ENCODE data around the gene SLC44A1. TPM values are rescaled to one million over a fixed set of nuclear protein-coding genes. Genes with fewer than 3 reads are reported as not detected.
"Not testable (repeated sequence)": the region's sequence is repeated elsewhere in the genome, so short reads cannot be mapped to it uniquely, and the experiment has no call there.

Gene SLC44A1
- total RNA-seq, 1 donor from 2014 or later: 22.6 TPM

- intact Hi-C loops (cut with DNase I): no loop called here
- DNase-seq (ENCODE audit: low spot score): no peak
Observed at GRCh38 chr9:105238302-105238701, 6.1 kb upstream of the SLC44A1 start.

GRCh38 chr9:105241356-105242043, 3.0 kb upstream of the SLC44A1 start:
- intact Hi-C loops (cut with DNase I): loop anchor here (5.0 to 10.0 kb wide), 4 partner anchors 34 to 317 kb away; partner anchors contain the start of genes ABCA1 and FSD1L
- DNase-seq (ENCODE audit: low spot score): no peak

GRCh38 chr9:105242062-105242461, 2.4 kb upstream of the SLC44A1 start:
- DNase-seq (ENCODE audit: low spot score): no peak
- intact Hi-C loops (cut with DNase I): loop anchor here (5.0 to 10.0 kb wide), 4 partner anchors 35 to 317 kb away; partner anchors contain the start of genes ABCA1 and FSD1L

GRCh38 chr9:105242557-105242956, 1.9 kb upstream of the SLC44A1 start:
- intact Hi-C loops (cut with DNase I): loop anchor here (5.0 to 10.0 kb wide), 4 partner anchors 35 to 318 kb away; partner anchors contain the start of genes ABCA1 and FSD1L
- DNase-seq (ENCODE audit: low spot score): no peak

- intact Hi-C loops (cut with DNase I): loop anchor here (5.0 to 10.0 kb wide), 4 partner anchors 36 to 318 kb away; partner anchors contain the start of genes ABCA1 and FSD1L
Observed at GRCh38 chr9:105243015-105243686, 1.3 kb upstream of the SLC44A1 start.

GRCh38 chr9:105244734-105245028, 230 bp downstream of the SLC44A1 start:
- intact Hi-C loops (cut with DNase I): loop anchor here (2.0 to 10.0 kb wide), 6 partner anchors 37 to 320 kb away; partner anchors contain the start of genes ABCA1, FKTN and FSD1L
- no peak for DNase-seq (ENCODE audit: low spot score)

More at GRCh38 chr9:105243015-105243686, 1.3 kb upstream of the SLC44A1 start:
- DNase-seq (ENCODE audit: low spot score): no peak

GRCh38 chr9:105245029-105245890, 809 bp downstream of the SLC44A1 start:
- intact Hi-C loops (cut with DNase I): loop anchor here (2.0 to 10.0 kb wide), 4 partner anchors 200 to 320 kb away; partner anchors contain the start of genes ABCA1, FKTN and FSD1L
- peak; percentile 79 for DNase-seq (ENCODE audit: low spot score)

- DNase-seq (ENCODE audit: low spot score): no peak
- intact Hi-C loops (cut with DNase I): loop anchor here (2.0 to 10.0 kb wide), 4 partner anchors 199 to 321 kb away; partner anchors contain the start of genes ABCA1, FKTN and FSD1L
Observed at GRCh38 chr9:105245891-105246161, 1.4 kb downstream of the SLC44A1 start.

- intact Hi-C loops (cut with DNase I): loop anchor here (5.0 to 10.0 kb wide), 3 partner anchors 198 to 322 kb away; partner anchors contain the start of genes ABCA1, FKTN and FSD1L
Observed at GRCh38 chr9:105246656-105247173, 2.3 kb downstream of the SLC44A1 start.

GRCh38 chr9:105248691-105249090, 4.2 kb downstream of the SLC44A1 start:
- no peak for DNase-seq (ENCODE audit: low spot score)
- intact Hi-C loops (cut with DNase I): loop anchor here (5.0 to 10.0 kb wide), 3 partner anchors 196 to 324 kb away; partner anchors contain the start of genes ABCA1, FKTN and FSD1L

More at GRCh38 chr9:105246656-105247173, 2.3 kb downstream of the SLC44A1 start:
- DNase-seq (ENCODE audit: low spot score): no peak

GRCh38 chr9:105251133-105251532, 6.7 kb downstream of the SLC44A1 start:
- intact Hi-C loops (cut with DNase I): loop anchor here (10.0 kb wide), 1 partner anchor 84 kb away; no protein-coding TSS in a partner anchor
- DNase-seq (ENCODE audit: low spot score): no peak

GRCh38 chr9:105251733-105252404, 7.4 kb downstream of the SLC44A1 start:
- no peak for DNase-seq (ENCODE audit: low spot score)
- intact Hi-C loops (cut with DNase I): loop anchor here (10.0 kb wide), 1 partner anchor 83 kb away; no protein-coding TSS in a partner anchor

GRCh38 chr9:105252405-105252756, 7.9 kb downstream of the SLC44A1 start:
- DNase-seq (ENCODE audit: low spot score): no peak
- intact Hi-C loops (cut with DNase I): loop anchor here (10.0 kb wide), 1 partner anchor 82 kb away; no protein-coding TSS in a partner anchor

- intact Hi-C loops (cut with DNase I): loop anchor here (10.0 kb wide), 1 partner anchor 81 kb away; no protein-coding TSS in a partner anchor
- no peak for DNase-seq (ENCODE audit: low spot score)
Observed at GRCh38 chr9:105254226-105254625, 9.8 kb downstream of the SLC44A1 start.

GRCh38 chr9:105255421-105255820, 11.0 kb downstream of the SLC44A1 start:
- intact Hi-C loops (cut with DNase I): loop anchor here (10.0 kb wide), 1 partner anchor 79 kb away; no protein-coding TSS in a partner anchor

GRCh38 chr9:105256569-105256968, 12.1 kb downstream of the SLC44A1 start:
- DNase-seq (ENCODE audit: low spot score): not testable (repeated sequence)
- intact Hi-C loops (cut with DNase I): loop anchor here (10.0 kb wide), 1 partner anchor 78 kb away; no protein-coding TSS in a partner anchor

More at GRCh38 chr9:105255421-105255820, 11.0 kb downstream of the SLC44A1 start:
- DNase-seq (ENCODE audit: low spot score): no peak

GRCh38 chr9:105257809-105258208, 13.4 kb downstream of the SLC44A1 start:
- no peak for DNase-seq (ENCODE audit: low spot score)
- intact Hi-C loops (cut with DNase I): loop anchor here (10.0 kb wide), 1 partner anchor 77 kb away; no protein-coding TSS in a partner anchor

GRCh38 chr9:105258225-105258737, 13.8 kb downstream of the SLC44A1 start:
- no peak for DNase-seq (ENCODE audit: low spot score)
- intact Hi-C loops (cut with DNase I): loop anchor here (10.0 kb wide), 1 partner anchor 77 kb away; no protein-coding TSS in a partner anchor

Measured in cardiac septum (tissue), 1 donor.